ENCODE measurements around the gene EPB41L4B. TPM values are rescaled to one million over a fixed set of nuclear protein-coding genes. Genes with fewer than 3 reads are reported as not detected.

Gene EPB41L4B
- total RNA-seq, 1 donor from 2014 or later, result 3.7 TPM

DNA sequence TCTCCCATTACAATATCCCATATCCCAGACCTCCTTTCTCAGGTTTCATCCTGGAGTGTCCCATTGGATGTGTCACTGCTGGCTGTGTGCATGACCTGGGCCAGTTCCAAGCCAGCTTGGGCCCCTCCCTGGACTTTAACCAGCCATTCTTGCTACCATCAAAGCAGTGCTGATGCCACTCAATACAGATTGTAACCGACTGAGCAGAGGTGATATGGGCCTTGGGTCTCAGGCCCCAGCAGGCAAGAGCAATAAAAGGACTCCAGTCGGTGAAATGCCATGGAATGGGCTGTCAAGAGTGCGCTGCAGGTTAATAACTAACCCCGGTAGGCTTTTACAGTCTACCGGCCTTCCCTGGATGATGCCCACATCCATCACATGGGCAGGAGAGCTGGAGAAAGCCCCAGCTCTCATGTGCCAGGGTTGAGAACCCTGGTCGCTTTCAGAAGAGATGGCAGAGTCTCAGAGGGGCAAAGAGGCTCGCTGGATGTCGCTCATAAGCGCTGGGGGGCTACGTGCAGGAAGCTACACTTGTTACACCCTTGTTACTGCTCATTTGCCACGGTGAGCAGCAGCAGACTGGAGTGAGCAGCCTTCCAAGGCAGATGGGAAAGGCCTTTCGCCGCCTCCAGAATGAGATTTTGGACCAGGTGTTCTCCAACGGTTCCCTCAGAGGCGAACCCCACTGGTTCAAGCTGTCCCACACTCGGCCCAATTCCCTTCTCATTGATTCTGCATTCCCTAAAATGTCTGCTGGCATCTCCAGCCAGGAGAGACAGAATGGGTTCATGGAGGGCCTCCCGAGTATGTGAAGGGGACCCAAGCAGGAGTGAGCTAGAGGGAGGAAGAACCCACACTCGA is 13.2 kb downstream of the EPB41L4B start:
- DNase-seq (ENCODE audit: low spot score), result no peak
- Mint-ChIP-seq H3K27ac (ENCODE audit: unreplicated experiment) (no peak overlapping the region), H3K4me1 (ENCODE audit: low read depth) (peaks cover 50% of the 10 kb centered on the region), H3K36me3 (ENCODE audit: low read depth) (no peaks in the 10 kb centered on the region), H3K27me3 (ENCODE audit: low read depth) (no peaks in the 10 kb centered on the region), H3K9me3 (ENCODE audit: low read depth) (no peaks in the 10 kb centered on the region), H3K4me3 (ENCODE audit: unreplicated experiment) (no peak overlapping the region)
- TF ChIP-seq, protein P1, sequence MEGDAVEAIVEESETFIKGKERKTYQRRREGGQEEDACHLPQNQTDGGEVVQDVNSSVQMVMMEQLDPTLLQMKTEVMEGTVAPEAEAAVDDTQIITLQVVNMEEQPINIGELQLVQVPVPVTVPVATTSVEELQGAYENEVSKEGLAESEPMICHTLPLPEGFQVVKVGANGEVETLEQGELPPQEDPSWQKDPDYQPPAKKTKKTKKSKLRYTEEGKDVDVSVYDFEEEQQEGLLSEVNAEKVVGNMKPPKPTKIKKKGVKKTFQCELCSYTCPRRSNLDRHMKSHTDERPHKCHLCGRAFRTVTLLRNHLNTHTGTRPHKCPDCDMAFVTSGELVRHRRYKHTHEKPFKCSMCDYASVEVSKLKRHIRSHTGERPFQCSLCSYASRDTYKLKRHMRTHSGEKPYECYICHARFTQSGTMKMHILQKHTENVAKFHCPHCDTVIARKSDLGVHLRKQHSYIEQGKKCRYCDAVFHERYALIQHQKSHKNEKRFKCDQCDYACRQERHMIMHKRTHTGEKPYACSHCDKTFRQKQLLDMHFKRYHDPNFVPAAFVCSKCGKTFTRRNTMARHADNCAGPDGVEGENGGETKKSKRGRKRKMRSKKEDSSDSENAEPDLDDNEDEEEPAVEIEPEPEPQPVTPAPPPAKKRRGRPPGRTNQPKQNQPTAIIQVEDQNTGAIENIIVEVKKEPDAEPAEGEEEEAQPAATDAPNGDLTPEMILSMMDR (IDR thresholded peaks at IDR 0.05), result no peak

DNA sequence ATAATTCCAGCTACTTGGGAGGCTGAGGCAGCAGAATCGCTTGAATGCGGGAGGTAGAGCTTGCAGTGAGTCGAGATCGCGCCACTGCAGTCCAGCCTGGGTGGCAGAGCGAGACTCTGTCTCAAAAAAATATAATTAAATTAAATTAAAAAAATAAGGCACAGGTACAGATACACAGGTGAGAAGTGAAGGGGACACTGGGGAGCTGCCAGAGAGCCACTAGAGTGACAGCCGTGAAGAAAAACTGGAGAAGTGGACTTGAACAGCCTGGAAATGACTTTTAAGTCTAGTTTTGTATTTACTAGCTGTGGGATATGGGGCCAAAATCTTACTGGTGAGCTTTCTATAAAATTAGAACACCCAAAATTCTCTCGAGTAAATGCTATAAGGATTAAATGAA is 15.1 kb downstream of the EPB41L4B start:
- H3K27ac Mint-ChIP-seq (ENCODE audit: unreplicated experiment), result no peak overlapping the region
- no peaks in the 10 kb centered on the region for H3K36me3 Mint-ChIP-seq (ENCODE audit: low read depth)
- TF ChIP-seq, protein P1 (IDR thresholded peaks at IDR 0.05), result no peak
- no peak overlapping the region for H3K4me3 Mint-ChIP-seq (ENCODE audit: unreplicated experiment)
- DNase-seq (ENCODE audit: low spot score), result no peak
- peaks cover 32% of the 10 kb centered on the region for H3K4me1 Mint-ChIP-seq (ENCODE audit: low read depth)
- H3K9me3 Mint-ChIP-seq (ENCODE audit: low read depth), result no peaks in the 10 kb centered on the region
- H3K27me3 Mint-ChIP-seq (ENCODE audit: low read depth), result no peaks in the 10 kb centered on the region

DNA sequence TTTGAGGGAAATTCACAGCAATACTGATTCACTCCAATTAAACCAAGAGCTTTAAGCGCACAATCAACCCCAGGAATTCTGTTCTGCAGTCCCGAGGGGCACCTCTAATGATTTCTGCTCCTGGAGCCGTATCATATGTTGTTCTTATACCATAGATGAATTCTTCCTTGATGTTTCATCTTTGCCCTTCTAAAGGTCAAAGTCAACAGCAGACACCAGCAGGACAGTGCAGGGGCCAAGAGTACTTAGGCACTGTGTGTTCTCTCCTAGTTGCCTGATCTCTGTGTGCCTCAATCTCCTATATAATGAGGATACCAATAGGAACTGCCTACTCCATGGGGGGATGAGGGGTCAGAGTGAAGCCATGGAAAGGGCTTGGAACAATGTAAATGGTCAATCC is 16.5 kb downstream of the EPB41L4B start:
- no peaks in the 10 kb centered on the region for H3K9me3 Mint-ChIP-seq (ENCODE audit: low read depth)
- peaks cover 2% of the 10 kb centered on the region for H3K36me3 Mint-ChIP-seq (ENCODE audit: low read depth)
- peaks cover 17% of the 10 kb centered on the region for H3K4me1 Mint-ChIP-seq (ENCODE audit: low read depth)
- no peak overlapping the region for H3K4me3 Mint-ChIP-seq (ENCODE audit: unreplicated experiment)
- no peak for DNase-seq (ENCODE audit: low spot score)
- no peak overlapping the region for H3K27ac Mint-ChIP-seq (ENCODE audit: unreplicated experiment)
- TF ChIP-seq, protein P1 (IDR thresholded peaks at IDR 0.05), result no peak
- no peaks in the 10 kb centered on the region for H3K27me3 Mint-ChIP-seq (ENCODE audit: low read depth)

- Mint-ChIP-seq H3K36me3 (ENCODE audit: low read depth) (peaks cover 2% of the 10 kb centered on the region), H3K4me1 (ENCODE audit: low read depth) (peaks cover 14% of the 10 kb centered on the region), H3K4me3 (ENCODE audit: unreplicated experiment) (no peak overlapping the region), H3K9me3 (ENCODE audit: low read depth) (no peaks in the 10 kb centered on the region), H3K27ac (ENCODE audit: unreplicated experiment) (no peak overlapping the region), H3K27me3 (ENCODE audit: low read depth) (no peaks in the 10 kb centered on the region)
- TF ChIP-seq, protein P1 (IDR thresholded peaks at IDR 0.05), result no peak
- DNase-seq (ENCODE audit: low spot score), result no peak
Observed at GRCh38 chr9:109303900-109304299, 17.0 kb downstream of the EPB41L4B start.

DNA sequence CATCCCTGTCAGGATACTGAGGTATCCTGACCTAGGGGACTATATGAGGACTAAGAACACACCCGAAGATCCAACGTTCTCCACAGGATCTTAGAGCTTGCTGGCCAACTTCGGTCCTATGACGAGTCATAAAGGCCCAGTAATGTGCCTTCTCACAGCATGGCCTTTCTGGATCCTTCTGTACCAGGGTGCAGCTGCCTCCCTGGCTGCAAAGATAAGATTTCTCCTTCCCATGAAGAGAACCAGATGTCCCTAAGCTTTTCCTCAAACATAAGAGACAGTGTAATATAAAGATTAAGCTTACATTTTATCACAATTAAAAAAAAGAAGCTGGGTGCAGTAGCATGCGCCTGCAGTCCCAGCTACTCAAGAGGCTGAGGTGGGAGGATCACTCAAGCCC is 18.3 kb downstream of the EPB41L4B start:
- no peak overlapping the region for H3K27ac Mint-ChIP-seq (ENCODE audit: unreplicated experiment)
- peaks cover 14% of the 10 kb centered on the region for H3K4me1 Mint-ChIP-seq (ENCODE audit: low read depth)
- no peaks in the 10 kb centered on the region for H3K27me3 Mint-ChIP-seq (ENCODE audit: low read depth)
- no peaks in the 10 kb centered on the region for H3K9me3 Mint-ChIP-seq (ENCODE audit: low read depth)
- H3K36me3 Mint-ChIP-seq (ENCODE audit: low read depth), result peaks cover 2% of the 10 kb centered on the region
- TF ChIP-seq, protein P1 (IDR thresholded peaks at IDR 0.05), result no peak
- no peak overlapping the region for H3K4me3 Mint-ChIP-seq (ENCODE audit: unreplicated experiment)
- no peak for DNase-seq (ENCODE audit: low spot score)

Measured in chondrocyte (in vitro differentiated cells).